ENCODE measurements around the gene ANKAR.

The ANKAR gene

GRCh38 chr2:189681903-189682302 is 7.4 kb downstream of the ANKAR start:
- TF ChIP-seq, protein P1, sequence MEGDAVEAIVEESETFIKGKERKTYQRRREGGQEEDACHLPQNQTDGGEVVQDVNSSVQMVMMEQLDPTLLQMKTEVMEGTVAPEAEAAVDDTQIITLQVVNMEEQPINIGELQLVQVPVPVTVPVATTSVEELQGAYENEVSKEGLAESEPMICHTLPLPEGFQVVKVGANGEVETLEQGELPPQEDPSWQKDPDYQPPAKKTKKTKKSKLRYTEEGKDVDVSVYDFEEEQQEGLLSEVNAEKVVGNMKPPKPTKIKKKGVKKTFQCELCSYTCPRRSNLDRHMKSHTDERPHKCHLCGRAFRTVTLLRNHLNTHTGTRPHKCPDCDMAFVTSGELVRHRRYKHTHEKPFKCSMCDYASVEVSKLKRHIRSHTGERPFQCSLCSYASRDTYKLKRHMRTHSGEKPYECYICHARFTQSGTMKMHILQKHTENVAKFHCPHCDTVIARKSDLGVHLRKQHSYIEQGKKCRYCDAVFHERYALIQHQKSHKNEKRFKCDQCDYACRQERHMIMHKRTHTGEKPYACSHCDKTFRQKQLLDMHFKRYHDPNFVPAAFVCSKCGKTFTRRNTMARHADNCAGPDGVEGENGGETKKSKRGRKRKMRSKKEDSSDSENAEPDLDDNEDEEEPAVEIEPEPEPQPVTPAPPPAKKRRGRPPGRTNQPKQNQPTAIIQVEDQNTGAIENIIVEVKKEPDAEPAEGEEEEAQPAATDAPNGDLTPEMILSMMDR (IDR thresholded peaks at IDR 0.05), result no peak

DNA sequence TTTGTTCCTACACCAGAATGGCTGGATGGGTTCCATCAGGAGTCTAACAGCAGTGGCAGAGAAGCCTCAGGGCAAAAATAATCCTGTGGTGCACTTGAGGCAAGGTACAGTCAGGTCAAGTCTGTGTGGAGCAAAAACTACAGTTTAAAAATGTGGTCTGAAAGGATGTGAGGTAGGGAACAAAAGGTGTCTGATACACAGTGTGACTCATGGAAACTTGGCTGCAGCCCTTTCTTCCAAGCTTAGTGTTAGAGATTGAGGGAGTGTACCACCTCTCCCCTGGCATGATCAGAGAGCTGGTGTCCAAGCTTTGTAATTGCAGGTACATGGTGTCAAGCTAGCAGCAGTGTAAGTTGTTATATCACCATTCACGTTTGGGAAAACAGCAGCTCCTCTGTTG is 8.9 kb downstream of the ANKAR start:
- TF ChIP-seq, protein P1 (IDR thresholded peaks at IDR 0.05), result no peak

DNA sequence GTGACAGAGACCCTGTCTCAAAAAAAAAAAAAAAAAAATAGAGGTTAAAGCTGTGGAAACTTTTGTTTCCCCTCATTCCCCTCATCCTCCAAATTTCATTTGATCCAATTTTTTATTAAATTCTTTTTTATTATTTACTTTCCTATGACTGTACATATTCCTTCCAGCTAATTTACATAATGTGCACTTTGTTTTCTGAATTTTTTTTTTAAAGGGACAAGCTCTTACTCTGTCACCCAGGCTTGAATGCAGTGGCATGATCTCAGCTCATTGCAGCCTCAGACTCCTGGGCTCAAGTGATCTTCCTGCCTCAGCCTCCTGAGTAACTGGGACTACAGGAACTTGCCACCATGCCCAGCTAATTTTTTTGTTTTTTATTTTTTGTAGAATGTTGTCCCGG is 10.3 kb downstream of the ANKAR start:
- TF ChIP-seq, protein P1 (IDR thresholded peaks at IDR 0.05), result no peak

GRCh38 chr2:189685540-189686229 is 11.2 kb downstream of the ANKAR start:
- TF ChIP-seq, protein P1 (IDR thresholded peaks at IDR 0.05), result no peak

DNA sequence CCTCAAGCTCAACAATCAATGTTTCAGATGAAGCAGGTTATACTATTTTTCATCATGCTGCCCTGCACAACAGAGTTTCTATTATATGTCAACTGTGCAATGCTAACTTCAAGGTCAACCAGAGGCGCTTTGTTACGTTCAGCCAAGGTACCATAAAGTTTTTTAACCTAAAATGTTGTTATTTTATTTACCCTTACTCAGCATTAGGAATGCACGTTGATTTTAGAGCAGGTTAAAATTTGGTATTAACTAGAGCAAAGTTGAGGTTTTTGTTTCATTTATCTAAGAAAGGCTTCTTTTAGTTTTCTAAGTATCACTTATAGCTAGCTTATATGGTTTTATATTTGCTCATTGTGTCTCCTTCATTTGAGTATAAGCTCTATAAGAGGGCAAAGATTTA is 21.8 kb downstream of the ANKAR start:
- TF ChIP-seq, protein P1 (IDR thresholded peaks at IDR 0.05), result no peak

- TF ChIP-seq, protein P1 (IDR thresholded peaks at IDR 0.05), result peak; percentile 57
Measured at GRCh38 chr2:189698020-189698887, 23.8 kb downstream of the ANKAR start.

- TF ChIP-seq, protein P1 (IDR thresholded peaks at IDR 0.05), result no peak
Measured at GRCh38 chr2:189700681-189701080, 26.2 kb downstream of the ANKAR start.

Data from LNCAP (cell line).